Osteocyte (in vitro differentiated cells): ENCODE results near the gene PPP1R13B. TPM values are rescaled to one million over a fixed set of nuclear protein-coding genes. Genes with fewer than 3 reads are reported as not detected.

Experiments
- DNase-seq: peaks from one replicate; pipeline ENCODE4 v3.0.0; 2021; ENCODE audit warnings: mixed read lengths; ENCODE audit not compliant: unreplicated experiment; ENCODE audit errors: extremely low spot score
- H3K27ac Mint-ChIP-seq: one replicate; pipeline ENCODE4 v1.8.0; 2021; ENCODE audit warnings: mild to moderate bottlenecking, mixed read lengths; ENCODE audit not compliant: unreplicated experiment
- H3K27me3 Mint-ChIP-seq: one replicate; pipeline ENCODE4 v1.8.0; 2021; ENCODE audit warnings: mixed read lengths; ENCODE audit not compliant: unreplicated experiment
- H3K36me3 Mint-ChIP-seq: one replicate; pipeline ENCODE4 v1.8.0; 2021; ENCODE audit warnings: mixed read lengths; ENCODE audit not compliant: unreplicated experiment
- H3K4me1 Mint-ChIP-seq: one replicate; pipeline ENCODE4 v1.8.0; 2021; ENCODE audit warnings: mixed read lengths; ENCODE audit not compliant: unreplicated experiment
- H3K4me3 Mint-ChIP-seq: one replicate; pipeline ENCODE4 v1.8.0; 2021; ENCODE audit warnings: mild to moderate bottlenecking, moderate library complexity, mixed read lengths; ENCODE audit not compliant: unreplicated experiment
- H3K9me3 Mint-ChIP-seq: one replicate; pipeline ENCODE4 v1.8.0; 2021; ENCODE audit warnings: mixed read lengths; ENCODE audit not compliant: unreplicated experiment
- CTCF ChIP-seq: fragments of 200-600 bp; sonication (generic); IDR thresholded peaks from 2 replicates; pipeline ENCODE4 v1.5.0; 2021; ENCODE audit warnings: antibody characterized with exemption, mild to moderate bottlenecking, moderate library complexity
- total RNA-seq: library from RNA; stranded (reverse); gene quantifications from 2 replicates; pipeline ENCODE4 v1.2.1, GENCODE V29; 2021

The PPP1R13B gene
- total RNA-seq, 1 donor from 2014 or later, result 7.9 TPM

DNA sequence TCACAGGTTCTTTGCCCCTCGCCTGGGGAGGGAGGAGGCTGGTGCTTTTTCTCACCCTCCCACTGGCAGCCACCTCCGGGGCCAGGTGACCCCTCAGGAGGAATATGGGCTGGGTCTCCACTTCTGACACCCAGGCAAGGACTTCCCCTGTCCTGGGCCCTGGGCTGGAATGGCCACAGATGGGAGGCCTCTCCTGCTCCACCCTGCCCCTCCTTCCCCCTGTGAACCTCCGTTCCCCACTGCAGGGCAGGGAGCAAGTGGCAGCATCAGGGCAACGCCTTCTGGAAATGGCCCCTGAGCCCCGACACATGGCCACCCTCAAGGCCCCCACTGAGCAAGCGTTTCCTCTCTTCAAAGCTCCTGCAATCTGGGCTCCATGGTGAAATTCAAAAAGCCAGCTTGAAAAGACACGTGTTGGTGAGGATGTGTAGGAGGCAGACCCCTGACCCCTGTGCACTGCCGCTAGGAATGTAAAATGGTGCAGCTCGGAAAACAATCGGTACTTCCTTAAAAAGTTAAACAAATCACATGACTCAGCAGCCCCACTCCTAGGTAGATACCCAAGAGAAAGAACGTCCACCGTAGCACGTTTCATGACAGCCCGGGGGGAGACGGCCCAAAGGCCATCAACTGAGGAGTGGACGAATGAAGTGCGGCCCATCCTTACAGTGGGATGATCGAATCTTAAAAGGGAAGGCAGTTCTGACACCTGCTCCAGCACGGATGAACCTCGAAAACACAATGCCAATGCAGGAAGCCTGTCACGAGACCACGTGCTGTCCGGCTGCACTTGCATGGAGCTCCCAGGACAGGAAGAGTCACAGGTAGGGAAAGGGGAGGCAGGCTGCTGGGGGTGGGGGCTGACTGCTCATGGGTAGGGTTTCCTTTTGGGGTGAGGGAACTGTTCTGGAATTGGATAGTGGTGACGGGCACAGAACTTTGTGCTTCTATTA is 143.7 kb downstream of the PPP1R13B start:
- Mint-ChIP-seq H3K4me3 (no peak overlapping the region), H3K27ac (no peak overlapping the region)

GRCh38 chr14:103702497-103703432 is 144.6 kb downstream of the PPP1R13B start:
- H3K9me3 Mint-ChIP-seq, result no peaks in the 10 kb centered on the region
- DNase-seq, result no peak
- H3K4me1 Mint-ChIP-seq, result no peaks in the 10 kb centered on the region
- H3K27me3 Mint-ChIP-seq, result no peaks in the 10 kb centered on the region
- H3K36me3 Mint-ChIP-seq, result peaks cover 30% of the 10 kb centered on the region
- H3K4me3 Mint-ChIP-seq, result no peak overlapping the region
- no peak overlapping the region for H3K27ac Mint-ChIP-seq
- TF ChIP-seq CTCF, result no peak

More for the DNA sequence above, 143.7 kb downstream of the PPP1R13B start:
- DNase-seq, result no peak
- no peaks in the 10 kb centered on the region for H3K9me3 Mint-ChIP-seq
- peaks cover 30% of the 10 kb centered on the region for H3K36me3 Mint-ChIP-seq
- no peak for TF ChIP-seq CTCF
- no peaks in the 10 kb centered on the region for H3K4me1 Mint-ChIP-seq
- H3K27me3 Mint-ChIP-seq, result no peaks in the 10 kb centered on the region

DNA sequence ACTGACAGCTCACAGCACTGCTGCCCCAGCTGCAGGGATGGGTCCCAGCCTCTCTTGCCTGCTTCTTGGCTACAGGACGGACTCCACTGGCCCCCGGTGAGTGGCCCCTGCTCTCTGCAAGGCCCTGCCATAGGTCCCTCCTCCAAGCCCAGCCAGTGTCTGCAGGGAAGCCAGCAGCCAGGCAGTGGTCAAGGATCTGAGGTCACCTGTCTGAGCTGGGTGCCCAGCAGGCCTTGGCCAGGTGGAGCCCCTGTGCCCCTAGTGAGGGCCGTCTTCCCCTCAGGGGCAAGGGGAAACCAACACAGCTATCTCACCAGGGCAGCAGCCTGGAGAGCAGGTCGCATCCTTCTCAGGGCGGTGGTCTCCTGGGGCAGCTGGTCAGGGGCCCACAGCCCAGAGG is 145.3 kb downstream of the PPP1R13B start:
- Mint-ChIP-seq H3K9me3 (no peaks in the 10 kb centered on the region), H3K27ac (no peak overlapping the region), H3K4me3 (no peak overlapping the region), H3K36me3 (peaks cover 30% of the 10 kb centered on the region), H3K4me1 (peaks cover 4% of the 10 kb centered on the region), H3K27me3 (no peaks in the 10 kb centered on the region)
- no peak for TF ChIP-seq CTCF
- no peak for DNase-seq

- Mint-ChIP-seq H3K4me1 (peaks cover 16% of the 10 kb centered on the region), H3K27ac (no peak overlapping the region)
These were observed 146.5 kb downstream of the PPP1R13B start for GRCh38 chr14:103700753-103701490.

More at GRCh38 chr14:103700753-103701490, 146.5 kb downstream of the PPP1R13B start:
- Mint-ChIP-seq H3K36me3 (peaks cover 30% of the 10 kb centered on the region), H3K27me3 (no peaks in the 10 kb centered on the region), H3K4me3 (no peak overlapping the region), H3K9me3 (no peaks in the 10 kb centered on the region)
- no peak for TF ChIP-seq CTCF
- no peak for DNase-seq
